GM23338 (cell line): ENCODE data around the gene TECPR2. TPM values are rescaled to one million over a fixed set of nuclear protein-coding genes. Genes with fewer than 3 reads are reported as not detected.
A peak's percentile ranks its signal among the peaks of the same experiment; 100 is the strongest.

Experiments used
- ATAC-seq: fragments of 200-7000 bp; cut with Tn5 transposase; 3 replicates; pipeline ENCODE4 v1.9.1; 2020
- DNase-seq: peaks from one replicate; pipeline ENCODE4 v3.0.0-alpha.2; 2015; ENCODE audit warnings: low spot score
- H2AFZ ChIP-seq: fragments of 200-600 bp; sonication (generic); 2 replicates; pipeline ENCODE4 v1.8.0; 2016; ENCODE audit warnings: antibody characterized with exemption, mild to moderate bottlenecking, moderate library complexity
- H3F3A ChIP-seq: fragments of 200-600 bp; sonication (generic); replicated peaks from 2 replicates; pipeline ENCODE4 v1.8.0; 2017; ENCODE audit warnings: antibody characterized with exemption, mixed run types, low read depth
- H3K27ac ChIP-seq: fragments of 200-600 bp; sonication (generic); 2 replicates; pipeline ENCODE4 v1.6.1; 2016; ENCODE audit warnings: low read depth
- H3K27me3 ChIP-seq: fragments of 200-600 bp; sonication (generic); 2 replicates; pipeline ENCODE4 v1.8.0; 2016; ENCODE audit warnings: mild to moderate bottlenecking, mixed run types, moderate library complexity; ENCODE audit not compliant: insufficient read depth
- H3K36me3 ChIP-seq: fragments of 200-600 bp; sonication (generic); 2 replicates; pipeline ENCODE4 v1.8.0; 2016; ENCODE audit warnings: mild to moderate bottlenecking; ENCODE audit not compliant: insufficient read depth
- H3K4me1 ChIP-seq: fragments of 200-600 bp; sonication (generic); 2 replicates; pipeline ENCODE4 v1.8.0; 2016; ENCODE audit warnings: mild to moderate bottlenecking, moderate library complexity; ENCODE audit not compliant: insufficient read depth
- H3K4me2 ChIP-seq: fragments of 200-600 bp; sonication (generic); 2 replicates; pipeline ENCODE4 v1.7.1; 2017; ENCODE audit warnings: mixed run types
- H3K4me3 ChIP-seq: fragments of 200-600 bp; sonication (generic); 2 replicates; pipeline ENCODE4 v1.6.1; 2016; ENCODE audit warnings: mixed run types
- H3K79me2 ChIP-seq: fragments of 200-600 bp; sonication (generic); replicated peaks from 2 replicates; pipeline ENCODE4 v1.8.0; 2017; ENCODE audit warnings: mild to moderate bottlenecking; ENCODE audit not compliant: insufficient read depth
- H3K9me2 ChIP-seq: fragments of 200-600 bp; sonication (generic); 2 replicates; pipeline ENCODE4 v1.8.0; 2017; ENCODE audit not compliant: insufficient read depth
- H4K20me1 ChIP-seq: fragments of 200-600 bp; sonication (generic); replicated peaks from 2 replicates; pipeline ENCODE4 v1.8.0; 2017; ENCODE audit warnings: mild to moderate bottlenecking; ENCODE audit not compliant: insufficient read depth
- H3K27ac Mint-ChIP-seq: 2 replicates; pipeline ENCODE4 v1.8.0; 2020; ENCODE audit warnings: inconsistent platforms, mild to moderate bottlenecking, moderate library complexity, mixed read lengths
- H3K27me3 Mint-ChIP-seq: 3 replicates; pipeline ENCODE4 v1.8.0; 2022; ENCODE audit warnings: low read depth, mild to moderate bottlenecking, moderate library complexity, mixed read lengths, inconsistent platforms; ENCODE audit not compliant: insufficient read depth, poor library complexity
- H3K36me3 Mint-ChIP-seq: 3 replicates; pipeline ENCODE4 v1.8.0; 2021; ENCODE audit warnings: low read depth, mild to moderate bottlenecking, inconsistent platforms, moderate library complexity, mixed read lengths
- H3K4me1 Mint-ChIP-seq: 3 replicates; pipeline ENCODE4 v1.8.0; 2020; ENCODE audit warnings: mild to moderate bottlenecking, inconsistent platforms, mixed read lengths
- H3K4me3 Mint-ChIP-seq: 3 replicates; pipeline ENCODE4 v1.8.0; 2021; ENCODE audit warnings: moderate library complexity, mild to moderate bottlenecking, inconsistent platforms, mixed read lengths
- H3K9me3 Mint-ChIP-seq: 3 replicates; pipeline ENCODE4 v1.8.0; 2020; ENCODE audit warnings: moderate library complexity, mild to moderate bottlenecking, inconsistent platforms, mixed read lengths
- EZH2phosphoT487 ChIP-seq: fragments of 200-600 bp; sonication (generic); IDR thresholded peaks from one replicate; pipeline ENCODE4 v1.8.1; 2018; ENCODE audit warnings: antibody characterized with exemption; ENCODE audit not compliant: unreplicated experiment
- REST ChIP-seq: IDR thresholded peaks from one replicate; pipeline ENCODE4 v1.6.1; 2018; ENCODE audit warnings: antibody characterized with exemption; ENCODE audit not compliant: unreplicated experiment
- ZNF114 ChIP-seq: fragments of 250-450 bp; sonication (Bioruptor Pico); IDR thresholded peaks from 2 replicates; pipeline ENCODE4 v1.5.0; 2020; ENCODE audit warnings: mild to moderate bottlenecking, moderate library complexity
- polyA plus RNA-seq: library from polyadenylated mRNA; unstranded; fragments of >200 nt; fragmentation: Nextera tagmentation; extraction: Ambion mirVana; gene quantifications from 2 replicates; pipeline ENCODE4 v1.2.1, GENCODE V29; 2016
- total RNA-seq: library from RNA; depleted of rRNA; stranded (reverse); fragments of >200 nt; shearing (Covaris generic); gene quantifications from 2 replicates; pipeline ENCODE4 v1.2.3, GENCODE V29; 2014
- TF ChIP-seq, protein P1 (sequence below), 2 experiments: fragments of 200-600 bp in 1 of 2; sonication (generic) in 1 of 2; conservative IDR thresholded peaks; 2 replicates each; pipeline versions ENCODE4 v1.5.1 to v1.6.1; 2016 to 2017; ENCODE audit warnings: antibody characterized with exemption in 2 of 2, low read depth in 2 of 2, mild to moderate bottlenecking in 2 of 2, moderate library complexity in 1 of 2
- TF ChIP-seq, protein P2 (sequence below): fragments of 250-450 bp; sonication (Bioruptor Pico); IDR thresholded peaks from 2 replicates; pipeline ENCODE4 v1.5.0; 2020; ENCODE audit warnings: mild to moderate bottlenecking, moderate library complexity

The TECPR2 gene
- total and polyA plus RNA-seq, 2 experiments from 2014 or later = 4.8 to 20.5 TPM

- no peak for TF ChIP-seq EZH2phosphoT487
- TF ChIP-seq ZNF114 = no peak
- TF ChIP-seq, protein P1, sequence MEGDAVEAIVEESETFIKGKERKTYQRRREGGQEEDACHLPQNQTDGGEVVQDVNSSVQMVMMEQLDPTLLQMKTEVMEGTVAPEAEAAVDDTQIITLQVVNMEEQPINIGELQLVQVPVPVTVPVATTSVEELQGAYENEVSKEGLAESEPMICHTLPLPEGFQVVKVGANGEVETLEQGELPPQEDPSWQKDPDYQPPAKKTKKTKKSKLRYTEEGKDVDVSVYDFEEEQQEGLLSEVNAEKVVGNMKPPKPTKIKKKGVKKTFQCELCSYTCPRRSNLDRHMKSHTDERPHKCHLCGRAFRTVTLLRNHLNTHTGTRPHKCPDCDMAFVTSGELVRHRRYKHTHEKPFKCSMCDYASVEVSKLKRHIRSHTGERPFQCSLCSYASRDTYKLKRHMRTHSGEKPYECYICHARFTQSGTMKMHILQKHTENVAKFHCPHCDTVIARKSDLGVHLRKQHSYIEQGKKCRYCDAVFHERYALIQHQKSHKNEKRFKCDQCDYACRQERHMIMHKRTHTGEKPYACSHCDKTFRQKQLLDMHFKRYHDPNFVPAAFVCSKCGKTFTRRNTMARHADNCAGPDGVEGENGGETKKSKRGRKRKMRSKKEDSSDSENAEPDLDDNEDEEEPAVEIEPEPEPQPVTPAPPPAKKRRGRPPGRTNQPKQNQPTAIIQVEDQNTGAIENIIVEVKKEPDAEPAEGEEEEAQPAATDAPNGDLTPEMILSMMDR (conservative IDR thresholded peaks at IDR 0.05; ENCODE audit: low read depth in 2 of 2) = no peak
- no peak for TF ChIP-seq REST
These were observed 72.0 kb downstream of the TECPR2 start (continued) for GRCh38 chr14:102434647-102435175.

DNA sequence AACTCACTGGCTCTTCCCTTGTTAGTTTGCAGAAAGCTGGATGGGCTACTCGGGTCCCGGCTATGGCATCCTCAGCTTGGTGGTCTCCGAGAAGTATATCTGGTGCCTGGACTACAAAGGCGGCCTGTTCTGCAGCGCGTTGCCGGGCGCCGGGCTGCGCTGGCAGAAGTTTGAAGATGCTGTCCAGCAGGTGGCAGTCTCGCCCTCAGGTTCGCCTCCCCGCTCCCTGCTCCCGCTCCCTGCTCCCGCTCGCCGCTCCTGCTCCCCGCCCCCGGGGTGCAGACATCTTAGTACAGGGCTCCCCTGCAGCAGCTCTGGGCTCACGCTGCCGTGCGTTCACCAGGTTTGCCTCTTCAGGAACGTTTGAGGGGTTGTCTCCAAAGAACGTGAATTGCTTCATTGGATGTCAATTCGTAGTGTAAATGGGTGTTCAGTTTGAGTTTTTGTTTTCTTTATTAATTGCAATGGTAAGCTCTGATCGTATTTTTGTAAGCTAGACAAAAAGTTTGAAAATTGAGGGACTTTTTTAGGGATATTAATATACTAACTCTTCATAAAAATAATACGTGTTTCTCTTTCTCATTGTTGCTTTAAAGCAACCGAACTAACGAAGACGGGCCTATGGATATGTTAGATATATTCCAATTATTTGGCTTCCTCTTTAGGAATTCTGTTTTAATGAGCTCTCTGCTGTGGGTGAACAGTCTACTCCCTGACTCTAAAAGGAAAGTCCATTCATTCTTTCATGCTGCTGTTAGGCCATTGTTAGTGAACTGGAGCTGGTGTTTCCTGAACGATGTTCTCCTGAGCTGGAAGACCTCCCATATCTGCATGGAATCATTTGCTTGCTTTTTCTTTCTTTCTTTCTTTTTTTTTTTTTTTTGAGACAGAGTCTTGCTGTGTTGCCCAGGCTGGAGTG, 75.5 kb downstream of the TECPR2 start:
- H3K36me3 ChIP-seq = peaks cover under 1% of the 10 kb centered on the region; the same call in 1 of the 2 replicates
- Mint-ChIP-seq H3K36me3 (peaks cover 13% of the 10 kb centered on the region), H3K27ac (peak overlapping the region; percentile 81; the same call in 1 of the 2 replicates), H3K9me3 (no peaks in the 10 kb centered on the region), H3K4me3 (peak overlapping the region; percentile 70), H3K4me1 (peaks cover 5% of the 10 kb centered on the region; the same call in 2 of the 3 replicates), H3K27me3 (no peaks in the 10 kb centered on the region)
- H3K9me2 ChIP-seq = no peaks in the 10 kb centered on the region
- ATAC-seq (peak; percentile 99), DNase-seq (peak; percentile 98)
- H2AFZ ChIP-seq = peak overlapping the region; percentile 69; the same call in 1 of the 2 replicates
- H3K4me3 ChIP-seq = peak overlapping the region; percentile 33; the same call in 1 of the 2 replicates
- H3F3A ChIP-seq = peaks cover 13% of the 10 kb centered on the region; the same call in 1 of the 2 replicates
- H3K4me1 ChIP-seq = peaks cover 2% of the 10 kb centered on the region; the same call in 1 of the 2 replicates
- no peaks in the 10 kb centered on the region for H3K27me3 ChIP-seq
- H3K79me2 ChIP-seq = no peaks in the 10 kb centered on the region; the same call in 1 of the 2 replicates
- H3K4me2 ChIP-seq = peak overlapping the region; percentile 60
- H4K20me1 ChIP-seq = no peaks in the 10 kb centered on the region
- no peak overlapping the region for H3K27ac ChIP-seq
- TF ChIP-seq, protein P1 (conservative IDR thresholded peaks at IDR 0.05; ENCODE audit: low read depth in 2 of 2) = peak; percentile 72 to 93
- TF ChIP-seq, protein P2, sequence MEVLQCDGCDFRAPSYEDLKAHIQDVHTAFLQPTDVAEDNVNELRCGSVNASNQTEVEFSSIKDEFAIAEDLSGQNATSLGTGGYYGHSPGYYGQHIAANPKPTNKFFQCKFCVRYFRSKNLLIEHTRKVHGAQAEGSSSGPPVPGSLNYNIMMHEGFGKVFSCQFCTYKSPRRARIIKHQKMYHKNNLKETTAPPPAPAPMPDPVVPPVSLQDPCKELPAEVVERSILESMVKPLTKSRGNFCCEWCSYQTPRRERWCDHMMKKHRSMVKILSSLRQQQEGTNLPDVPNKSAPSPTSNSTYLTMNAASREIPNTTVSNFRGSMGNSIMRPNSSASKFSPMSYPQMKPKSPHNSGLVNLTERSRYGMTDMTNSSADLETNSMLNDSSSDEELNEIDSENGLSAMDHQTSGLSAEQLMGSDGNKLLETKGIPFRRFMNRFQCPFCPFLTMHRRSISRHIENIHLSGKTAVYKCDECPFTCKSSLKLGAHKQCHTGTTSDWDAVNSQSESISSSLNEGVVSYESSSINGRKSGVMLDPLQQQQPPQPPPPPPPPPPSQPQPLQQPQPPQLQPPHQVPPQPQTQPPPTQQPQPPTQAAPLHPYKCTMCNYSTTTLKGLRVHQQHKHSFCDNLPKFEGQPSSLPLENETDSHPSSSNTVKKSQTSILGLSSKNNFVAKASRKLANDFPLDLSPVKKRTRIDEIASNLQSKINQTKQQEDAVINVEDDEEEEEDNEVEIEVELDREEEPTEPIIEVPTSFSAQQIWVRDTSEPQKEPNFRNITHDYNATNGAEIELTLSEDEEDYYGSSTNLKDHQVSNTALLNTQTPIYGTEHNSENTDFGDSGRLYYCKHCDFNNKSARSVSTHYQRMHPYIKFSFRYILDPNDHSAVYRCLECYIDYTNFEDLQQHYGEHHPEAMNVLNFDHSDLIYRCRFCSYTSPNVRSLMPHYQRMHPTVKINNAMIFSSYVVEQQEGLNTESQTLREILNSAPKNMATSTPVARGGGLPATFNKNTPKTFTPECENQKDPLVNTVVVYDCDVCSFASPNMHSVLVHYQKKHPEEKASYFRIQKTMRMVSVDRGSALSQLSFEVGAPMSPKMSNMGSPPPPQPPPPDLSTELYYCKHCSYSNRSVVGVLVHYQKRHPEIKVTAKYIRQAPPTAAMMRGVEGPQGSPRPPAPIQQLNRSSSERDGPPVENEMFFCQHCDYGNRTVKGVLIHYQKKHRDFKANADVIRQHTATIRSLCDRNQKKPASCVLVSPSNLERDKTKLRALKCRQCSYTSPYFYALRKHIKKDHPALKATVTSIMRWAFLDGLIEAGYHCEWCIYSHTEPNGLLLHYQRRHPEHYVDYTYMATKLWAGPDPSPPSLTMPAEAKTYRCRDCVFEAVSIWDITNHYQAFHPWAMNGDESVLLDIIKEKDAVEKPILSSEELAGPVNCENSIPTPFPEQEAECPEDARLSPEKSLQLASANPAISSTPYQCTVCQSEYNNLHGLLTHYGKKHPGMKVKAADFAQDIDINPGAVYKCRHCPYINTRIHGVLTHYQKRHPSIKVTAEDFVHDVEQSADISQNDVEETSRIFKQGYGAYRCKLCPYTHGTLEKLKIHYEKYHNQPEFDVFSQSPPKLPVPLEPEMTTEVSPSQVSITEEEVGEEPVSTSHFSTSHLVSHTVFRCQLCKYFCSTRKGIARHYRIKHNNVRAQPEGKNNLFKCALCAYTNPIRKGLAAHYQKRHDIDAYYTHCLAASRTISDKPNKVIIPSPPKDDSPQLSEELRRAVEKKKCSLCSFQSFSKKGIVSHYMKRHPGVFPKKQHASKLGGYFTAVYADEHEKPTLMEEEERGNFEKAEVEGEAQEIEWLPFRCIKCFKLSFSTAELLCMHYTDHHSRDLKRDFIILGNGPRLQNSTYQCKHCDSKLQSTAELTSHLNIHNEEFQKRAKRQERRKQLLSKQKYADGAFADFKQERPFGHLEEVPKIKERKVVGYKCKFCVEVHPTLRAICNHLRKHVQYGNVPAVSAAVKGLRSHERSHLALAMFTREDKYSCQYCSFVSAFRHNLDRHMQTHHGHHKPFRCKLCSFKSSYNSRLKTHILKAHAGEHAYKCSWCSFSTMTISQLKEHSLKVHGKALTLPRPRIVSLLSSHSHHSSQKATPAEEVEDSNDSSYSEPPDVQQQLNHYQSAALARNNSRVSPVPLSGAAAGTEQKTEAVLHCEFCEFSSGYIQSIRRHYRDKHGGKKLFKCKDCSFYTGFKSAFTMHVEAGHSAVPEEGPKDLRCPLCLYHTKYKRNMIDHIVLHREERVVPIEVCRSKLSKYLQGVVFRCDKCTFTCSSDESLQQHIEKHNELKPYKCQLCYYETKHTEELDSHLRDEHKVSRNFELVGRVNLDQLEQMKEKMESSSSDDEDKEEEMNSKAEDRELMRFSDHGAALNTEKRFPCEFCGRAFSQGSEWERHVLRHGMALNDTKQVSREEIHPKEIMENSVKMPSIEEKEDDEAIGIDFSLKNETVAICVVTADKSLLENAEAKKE = no peak
